ENCODE measurements around the gene ITPRIPL2.

ITPRIPL2 gene

DNA sequence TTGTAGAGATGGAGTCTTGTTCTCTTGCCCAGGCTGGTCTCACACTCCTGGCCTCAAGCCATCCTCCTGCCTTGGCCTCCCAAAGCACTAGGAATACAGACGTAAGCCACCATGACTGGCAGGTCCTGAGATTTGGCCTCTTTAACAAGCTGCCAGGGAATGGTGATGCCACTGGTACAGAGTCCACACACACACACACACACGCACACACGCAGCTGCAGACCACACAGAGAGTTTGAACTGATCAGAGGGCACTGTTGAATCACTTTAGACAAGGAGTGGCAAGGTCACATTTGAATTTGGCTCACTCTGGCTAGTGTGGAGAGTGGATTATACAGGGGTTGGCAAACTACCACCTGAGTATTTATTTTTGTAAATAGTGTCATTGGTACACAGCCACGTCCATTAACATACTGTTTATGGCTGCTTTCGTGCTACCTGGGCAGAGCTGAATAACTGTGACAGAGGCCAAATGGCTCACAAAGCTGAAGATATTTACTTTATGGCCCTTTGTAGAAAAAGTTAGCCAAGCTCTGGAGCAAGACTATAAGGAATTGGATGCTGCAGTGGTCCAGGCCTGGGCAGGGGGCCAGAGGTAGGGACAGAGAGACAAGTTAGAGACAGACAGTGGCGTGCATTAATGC lies 9.9 kb downstream of the ITPRIPL2 start:
- DNase-seq, result no peak

DNA sequence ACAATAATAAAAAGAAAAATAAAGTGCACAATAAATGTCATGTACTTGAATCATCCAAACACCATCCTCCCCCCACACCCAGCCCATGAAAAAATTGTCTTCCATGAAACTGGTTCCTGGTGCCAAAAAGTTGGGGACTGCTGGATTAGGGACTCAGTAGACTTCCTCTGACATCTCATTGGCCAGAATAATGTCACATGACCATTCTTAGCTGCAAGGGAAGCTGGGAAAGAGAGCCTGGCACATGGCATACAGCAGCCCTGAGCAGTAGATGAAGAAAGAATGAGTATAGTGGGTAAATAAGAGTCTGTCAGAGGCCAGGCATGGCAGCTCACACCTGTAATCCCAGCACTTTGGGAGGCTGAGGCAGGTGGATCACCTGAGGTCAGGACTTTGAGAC lies 12.5 kb downstream of the ITPRIPL2 start:
- no peak for DNase-seq

DNA sequence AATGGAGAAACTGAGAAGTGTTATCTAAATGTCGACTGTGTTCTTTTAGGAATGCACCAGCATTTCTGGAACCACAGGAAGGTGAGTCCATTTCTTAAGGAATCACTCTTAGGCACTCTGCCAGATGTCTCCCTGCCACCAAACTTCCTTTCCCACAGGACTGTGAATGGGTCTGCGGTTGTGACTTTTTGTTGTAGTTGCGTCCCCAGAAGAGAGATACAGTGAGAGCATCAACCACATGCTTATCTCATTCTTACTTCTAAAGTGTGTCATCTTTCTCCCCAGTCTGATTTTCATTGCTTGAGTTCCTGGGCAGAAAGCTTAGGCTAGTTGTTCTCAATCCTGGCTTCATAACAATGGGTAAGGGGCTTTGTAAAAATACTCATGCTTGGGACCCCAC lies 13.4 kb downstream of the ITPRIPL2 start:
- no peak for DNase-seq

DNA sequence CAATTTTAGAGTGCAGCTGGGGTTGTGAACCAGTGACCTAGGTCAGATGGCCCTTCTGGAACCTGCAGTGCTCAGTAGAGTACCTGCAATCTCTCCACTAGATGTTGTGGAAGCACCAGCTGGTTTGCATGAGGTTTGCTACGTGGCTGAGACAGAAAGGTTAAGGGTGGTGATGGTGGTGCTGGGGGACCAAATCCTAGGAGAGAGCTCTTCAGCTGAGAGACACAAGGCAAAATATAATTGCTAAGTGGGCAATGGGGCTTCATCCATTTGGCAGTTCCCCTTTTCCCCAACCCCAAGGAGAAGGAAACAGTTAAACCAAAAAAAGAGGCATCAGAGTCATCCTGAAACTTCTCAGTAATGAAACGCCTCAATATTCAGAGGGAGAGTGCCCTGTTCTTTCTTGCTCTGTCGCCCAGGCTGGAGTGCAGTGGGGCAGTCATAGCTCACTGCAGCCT lies 13.9 kb downstream of the ITPRIPL2 start:
- peak; percentile 17 for DNase-seq

DNA sequence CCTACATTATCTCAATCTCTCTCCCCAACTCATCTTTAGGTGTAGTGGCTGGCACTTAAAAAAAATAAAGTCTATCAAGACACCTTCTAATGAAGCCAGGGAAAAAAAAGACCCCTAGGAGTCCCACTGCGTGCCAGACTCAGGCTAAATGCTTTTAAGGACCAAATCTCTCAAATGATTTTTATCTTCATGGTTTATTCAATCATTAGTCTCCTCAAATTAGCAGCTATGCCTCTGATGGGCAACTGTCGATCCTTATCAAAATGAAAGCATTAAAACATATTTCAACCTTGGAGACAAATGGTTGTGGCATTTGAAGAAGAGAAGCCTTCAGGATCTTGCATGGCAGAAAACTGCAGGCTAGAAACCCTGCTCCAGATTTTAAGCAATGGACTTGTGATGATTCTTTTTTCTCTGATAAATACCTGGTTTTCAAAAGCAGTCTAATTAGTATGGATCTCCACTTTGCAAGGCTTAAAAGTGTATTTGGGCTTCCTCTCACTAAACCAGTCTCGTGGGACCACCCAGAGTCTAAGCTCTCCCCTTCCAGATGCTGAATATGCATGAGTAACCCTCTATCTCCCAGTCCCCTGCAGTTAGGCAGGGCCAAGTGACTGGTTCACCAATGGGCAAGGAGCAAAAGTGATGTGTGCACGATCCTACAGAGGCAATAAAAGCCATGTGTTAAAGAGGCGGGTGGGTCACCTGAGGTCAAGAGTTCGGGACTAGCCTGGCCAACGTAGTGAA lies 14.9 kb downstream of the ITPRIPL2 start:
- DNase-seq, result no peak

DNA sequence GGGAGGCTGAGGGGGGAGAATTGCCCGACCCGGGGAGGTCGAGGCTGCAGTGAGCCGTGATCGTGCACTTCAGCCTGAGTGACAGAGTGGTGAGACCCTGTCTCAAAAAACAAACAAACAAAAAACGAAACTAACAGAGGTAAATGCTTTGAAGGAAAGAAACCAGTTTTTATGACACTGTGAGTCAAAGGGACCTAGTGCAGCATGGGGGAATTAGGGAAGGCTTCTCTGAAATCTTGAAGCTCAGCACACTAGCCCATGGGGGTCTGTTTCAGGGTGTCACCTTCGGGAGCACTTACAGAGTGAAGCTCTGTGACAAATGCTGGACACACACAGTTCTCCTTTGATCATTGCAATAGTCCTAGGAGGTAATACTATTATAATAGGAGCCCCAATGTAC lies 16.6 kb downstream of the ITPRIPL2 start:
- DNase-seq, result no peak

DNA sequence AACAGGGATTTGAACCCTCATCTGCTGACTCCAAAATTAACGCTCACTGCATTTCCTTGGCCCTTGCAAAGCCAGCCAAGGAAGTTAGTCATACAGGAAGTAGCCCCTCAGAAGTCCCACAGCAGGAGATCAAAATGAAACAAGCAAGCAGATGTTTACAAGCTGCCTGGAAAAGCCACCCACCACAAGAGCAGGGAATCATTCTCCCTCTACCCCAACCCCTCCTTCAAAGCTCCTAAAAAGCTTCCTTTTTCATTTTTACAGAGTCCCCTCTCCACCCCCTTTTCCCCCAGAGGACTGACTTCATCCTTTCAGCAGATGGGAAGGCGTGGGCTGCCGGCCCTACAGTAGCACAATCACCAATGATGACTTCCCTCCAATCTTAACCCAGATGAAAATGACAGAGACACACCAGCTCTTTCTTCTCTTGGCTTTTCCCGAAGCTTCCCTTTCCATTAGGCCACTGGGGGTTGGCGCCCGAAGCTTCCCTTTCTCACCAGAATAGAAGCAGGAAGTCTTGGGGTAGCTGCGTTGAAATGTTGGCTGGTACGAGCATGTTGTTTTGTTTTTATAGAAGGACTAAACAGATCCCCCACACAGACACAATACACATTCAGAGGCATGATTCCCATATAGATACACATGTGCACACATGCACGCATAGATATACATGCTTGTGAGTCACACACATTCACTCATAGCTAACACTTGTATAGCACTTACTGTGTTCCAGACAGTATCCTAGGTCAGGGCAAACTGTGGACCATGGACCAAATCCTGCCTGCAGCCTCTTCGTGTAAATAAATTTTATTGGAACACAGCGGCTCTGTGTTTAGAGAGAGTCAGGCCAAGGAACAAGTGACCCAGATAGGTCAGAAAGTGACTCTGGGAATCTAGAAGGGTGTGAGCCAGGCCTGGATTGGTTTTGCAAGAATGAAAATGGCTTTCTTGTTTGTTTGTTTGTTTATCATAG lies 17.4 kb downstream of the ITPRIPL2 start:
- DNase-seq, result peak; percentile 28

DNA sequence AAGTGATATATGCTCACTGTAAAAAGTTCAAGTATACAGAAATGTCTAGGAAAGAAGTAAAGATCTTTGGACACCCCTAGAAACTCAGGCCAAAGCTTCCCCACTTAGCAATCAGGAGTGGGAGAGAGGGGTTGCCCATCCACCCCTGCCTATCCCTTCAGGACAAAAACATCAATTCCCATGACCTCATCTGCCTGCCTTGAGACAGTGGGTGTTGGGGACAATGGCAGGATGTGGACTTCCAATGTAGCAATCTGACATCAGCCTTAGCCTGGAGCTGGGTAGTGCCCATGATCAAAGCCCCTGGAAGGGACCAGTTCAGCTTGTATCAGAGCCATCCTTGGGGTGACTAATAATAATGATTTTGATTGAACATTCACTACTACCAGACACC lies 18.1 kb downstream of the ITPRIPL2 start:
- no peak for DNase-seq

DNA sequence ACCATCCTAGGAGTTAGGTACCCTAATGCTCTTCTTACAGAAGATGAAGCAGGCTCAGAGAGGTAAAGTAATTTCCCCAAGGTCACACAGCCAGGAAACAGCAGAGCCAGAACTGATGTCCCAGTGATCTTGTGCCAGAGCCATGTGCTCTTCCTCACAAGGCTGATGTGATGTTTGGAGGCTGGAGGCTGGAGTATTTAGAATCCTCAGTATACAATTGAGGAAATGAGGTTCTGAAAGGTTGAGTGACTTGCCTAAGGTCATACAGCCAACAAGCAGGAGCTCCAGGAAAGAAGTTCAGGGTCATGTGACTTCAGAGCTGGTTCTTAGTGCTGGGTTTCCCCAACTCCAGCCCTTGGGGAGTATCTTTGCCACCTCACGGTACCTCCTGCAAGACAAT lies 18.5 kb downstream of the ITPRIPL2 start:
- no peak for DNase-seq

DNA sequence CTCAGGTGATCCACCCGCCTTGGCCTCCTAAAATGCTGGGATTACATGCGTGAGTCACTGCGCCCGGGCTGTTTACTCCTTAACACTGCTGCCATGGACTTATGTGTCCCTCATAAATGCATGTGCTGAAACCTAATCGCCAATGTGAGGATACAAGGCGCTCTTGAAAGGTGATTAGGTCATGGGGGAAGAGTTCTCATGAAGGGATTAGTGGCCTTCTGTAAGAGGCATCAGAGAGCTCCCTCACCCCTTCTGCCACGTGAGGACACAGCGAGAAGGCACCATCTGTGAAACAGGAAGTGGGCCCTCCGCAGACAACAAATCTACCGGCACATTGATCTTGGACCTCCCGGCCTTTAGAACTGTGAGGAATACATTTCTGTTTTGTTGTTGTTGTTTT lies 19.1 kb downstream of the ITPRIPL2 start:
- no peak for DNase-seq

DNA sequence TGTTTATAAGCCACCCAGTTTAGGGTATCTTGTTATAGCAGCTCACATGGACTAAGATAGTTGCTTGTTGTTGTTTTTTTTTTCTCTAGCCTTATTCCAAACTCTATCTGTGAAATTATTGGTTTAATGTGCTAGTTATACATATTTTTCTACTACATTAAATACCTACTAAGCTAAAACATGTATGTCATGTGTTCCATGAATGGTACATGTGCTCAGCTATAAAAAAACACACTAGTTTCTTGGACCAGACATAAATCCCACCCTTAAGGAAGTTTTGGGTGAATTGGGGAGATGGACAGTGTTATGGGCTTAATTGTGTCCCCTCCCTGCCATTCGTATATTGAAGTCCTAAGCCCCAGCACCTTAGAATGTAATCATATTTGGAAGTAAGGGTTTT lies 19.8 kb downstream of the ITPRIPL2 start:
- no peak for DNase-seq

DNA sequence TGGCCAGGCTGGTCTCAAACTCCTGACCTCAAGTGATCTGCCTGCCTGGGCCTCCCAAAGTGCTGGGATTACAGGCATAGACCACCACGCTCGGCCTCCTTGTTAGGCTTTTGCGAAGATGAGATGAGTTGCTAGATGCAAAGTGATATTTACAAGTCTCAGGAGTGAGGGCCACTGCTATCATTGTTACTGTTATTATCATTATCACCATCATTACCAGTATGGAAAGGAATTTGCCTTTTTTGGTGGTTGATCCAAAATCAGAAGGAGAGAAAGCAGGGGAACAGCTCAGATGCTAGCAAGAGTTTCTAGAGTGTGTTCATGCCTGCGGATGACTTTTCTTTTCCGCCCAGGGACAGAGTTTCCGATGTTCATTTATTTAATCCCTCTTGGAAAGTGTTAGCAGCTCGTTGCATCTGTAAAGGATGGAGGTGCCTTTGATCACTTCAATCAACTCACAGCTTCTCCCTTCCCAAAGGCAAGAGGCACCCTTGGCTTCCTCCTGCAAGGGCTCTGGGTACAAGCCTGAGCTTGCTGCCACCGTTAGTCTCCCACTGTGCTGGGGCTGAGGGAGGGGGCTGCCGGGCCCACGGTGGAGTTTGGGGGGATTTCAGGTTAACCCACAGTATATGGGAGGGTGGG lies 21.6 kb downstream of the ITPRIPL2 start:
- DNase-seq, result no peak

DNA sequence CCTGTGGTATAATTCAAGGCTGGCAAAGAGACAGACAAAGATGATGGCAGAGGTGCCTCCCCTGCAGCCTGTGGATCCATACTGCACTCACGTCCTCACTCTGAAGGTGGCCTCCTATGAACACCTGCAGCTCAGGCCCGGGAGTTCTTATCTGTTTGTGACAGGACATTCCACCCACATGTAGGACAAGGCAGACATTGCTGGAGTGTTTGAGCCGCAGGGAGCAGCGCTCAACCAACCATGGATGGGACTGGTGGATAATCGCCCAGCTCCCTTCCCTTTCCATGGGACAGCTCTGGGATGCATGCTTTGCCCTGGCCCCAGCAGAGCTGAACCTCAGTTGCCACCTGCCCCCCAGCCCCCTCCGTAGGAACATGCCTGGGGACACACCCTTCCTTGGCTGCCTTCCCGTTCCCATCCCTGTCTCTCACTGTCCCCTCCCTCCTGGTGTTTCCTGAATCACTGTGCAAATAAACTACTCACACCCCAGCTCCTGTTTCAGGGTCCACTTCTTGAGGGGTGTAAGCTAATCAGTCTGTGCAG lies 22.2 kb downstream of the ITPRIPL2 start:
- no peak for DNase-seq

DNA sequence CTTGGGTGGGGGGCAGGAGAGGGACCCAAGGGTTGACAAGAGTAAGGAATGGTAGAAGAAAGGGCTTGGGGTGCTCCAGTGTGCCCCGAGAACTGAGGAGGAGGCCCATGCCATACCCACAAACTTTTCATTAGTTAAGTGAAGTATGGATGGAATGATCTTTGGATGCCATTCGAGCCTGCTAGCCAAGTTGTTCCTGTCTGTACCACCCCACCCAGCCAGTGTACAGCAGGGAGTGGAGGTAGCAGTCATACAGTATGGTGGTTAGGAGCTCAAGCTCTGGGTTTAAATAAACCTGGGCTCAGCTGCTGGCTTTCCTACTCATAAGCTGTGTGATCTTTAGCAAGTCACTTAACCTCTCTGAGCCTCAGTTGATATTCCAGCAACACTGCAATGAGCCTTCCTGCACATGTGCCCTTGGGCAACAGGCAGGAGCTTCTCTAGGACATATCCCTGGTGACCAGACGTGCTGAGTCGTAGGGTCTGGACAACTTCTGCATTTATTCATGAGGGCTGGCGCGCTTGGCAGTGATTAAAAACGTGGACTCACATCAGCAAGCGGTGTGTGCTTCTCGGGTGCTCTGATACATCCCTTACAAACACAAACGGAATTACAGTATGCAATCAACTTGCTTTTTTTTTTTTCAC lies 22.9 kb downstream of the ITPRIPL2 start:
- peak; percentile 25 for DNase-seq

DNA sequence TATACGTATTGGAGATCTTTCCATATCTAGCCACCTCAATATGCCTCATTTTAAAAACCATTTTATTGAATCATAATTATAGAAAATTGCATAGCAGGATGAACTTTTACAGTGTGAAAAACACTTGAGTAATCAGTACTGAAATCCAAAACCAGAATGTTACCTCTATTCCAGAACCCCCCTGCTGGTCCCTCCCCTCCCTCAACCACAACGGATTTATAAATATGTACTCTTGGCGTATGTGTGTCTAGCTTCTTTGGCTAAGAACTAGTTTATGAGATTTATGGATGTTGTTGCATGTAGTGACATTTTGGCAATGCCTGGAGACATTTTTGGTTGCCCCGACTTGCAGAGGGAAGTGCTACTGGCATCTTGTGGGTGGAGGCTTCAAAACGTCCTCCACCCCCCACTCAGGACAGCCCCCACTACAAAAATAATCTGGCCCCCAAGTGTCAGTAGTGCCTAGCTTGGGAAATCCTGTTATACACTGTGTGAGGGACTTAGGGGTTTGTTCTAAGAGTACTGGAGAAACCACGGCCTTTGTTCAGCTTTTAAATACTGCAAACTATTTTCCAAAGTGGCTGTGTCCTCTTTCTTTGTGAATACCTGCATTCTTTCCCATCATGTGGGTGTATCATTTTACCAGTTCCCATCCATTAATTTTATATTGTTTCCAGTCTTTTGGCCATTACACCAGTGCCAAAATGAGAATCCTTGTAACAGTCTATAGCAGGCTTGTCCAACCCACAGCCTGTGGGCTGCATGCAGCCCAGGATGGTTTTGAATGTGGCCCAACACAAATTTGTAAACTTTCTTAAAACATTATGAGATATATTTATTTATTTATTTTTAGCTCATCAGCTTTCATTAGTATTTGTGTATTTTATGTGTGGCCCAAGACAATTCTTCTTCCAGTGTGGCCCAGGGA lies 23.7 kb downstream of the ITPRIPL2 start:
- DNase-seq, result no peak

DNA sequence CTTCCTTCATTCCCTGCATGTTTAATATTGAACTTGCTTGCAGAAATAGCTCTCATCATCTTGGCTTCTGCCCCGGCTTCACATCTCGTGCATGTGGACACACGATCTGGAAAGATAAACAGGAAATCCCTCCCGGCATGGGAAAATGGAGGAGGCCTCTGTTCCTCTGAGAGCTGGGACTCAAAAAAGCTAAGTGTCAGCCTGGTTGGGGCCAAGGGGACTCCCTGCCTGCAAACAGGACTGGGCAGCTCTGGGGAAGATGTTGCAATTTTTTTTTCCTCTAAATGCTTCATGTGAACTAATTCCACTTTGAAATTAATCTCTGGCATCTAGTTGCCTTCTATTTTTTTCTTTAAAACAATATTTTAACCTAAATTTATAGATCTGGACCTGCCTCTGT lies 24.8 kb downstream of the ITPRIPL2 start:
- DNase-seq, result no peak

DNA sequence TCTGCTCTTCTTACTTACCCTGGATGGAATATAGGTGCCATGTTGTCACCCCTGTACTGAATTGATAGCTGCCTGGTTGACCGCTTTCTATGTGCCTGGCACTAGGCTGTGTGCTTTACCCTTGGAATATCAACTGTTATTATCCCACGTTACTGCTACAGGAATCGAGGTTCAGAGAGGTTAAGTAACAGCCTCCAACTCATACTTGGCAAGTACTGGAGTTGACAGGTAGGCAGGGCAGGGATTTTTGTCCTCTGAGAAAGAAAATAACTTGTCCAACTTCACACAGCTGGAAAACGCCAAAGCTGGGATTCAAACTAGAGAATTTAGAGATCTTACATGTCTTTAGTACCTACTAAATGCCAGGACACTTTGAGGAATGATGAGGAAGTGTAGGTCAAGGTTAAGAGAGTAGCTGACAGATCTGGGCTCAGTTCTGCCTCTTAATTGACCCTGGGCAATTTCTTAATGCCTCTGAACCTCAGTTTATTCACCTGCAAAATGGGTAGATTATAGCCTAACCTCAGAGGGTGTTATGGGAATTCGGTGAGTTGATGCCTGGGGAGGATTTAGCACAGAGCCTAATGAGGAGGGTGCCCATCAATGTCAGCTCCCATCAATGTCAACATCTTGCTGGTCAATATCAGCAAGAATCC lies 25.8 kb downstream of the ITPRIPL2 start:
- DNase-seq, result no peak

DNA sequence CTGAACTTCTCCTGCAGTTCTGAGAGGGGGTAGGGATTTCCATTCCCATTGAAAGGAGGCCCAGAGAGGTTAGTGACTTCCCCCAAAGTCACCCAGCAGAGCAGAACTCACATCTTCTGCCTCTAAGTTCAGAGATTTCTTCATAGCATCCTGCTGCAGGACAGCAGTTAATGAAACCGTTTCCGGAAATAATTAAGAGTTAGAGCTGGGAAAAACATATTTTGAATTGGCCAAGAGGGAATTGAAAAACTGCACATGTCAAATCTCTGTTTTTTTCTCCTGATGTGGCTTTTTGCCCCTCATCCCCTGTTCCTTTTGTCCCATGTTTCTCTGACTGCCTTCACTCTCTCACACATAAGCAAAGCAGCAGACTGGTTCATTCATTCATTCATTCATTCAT lies 26.6 kb downstream of the ITPRIPL2 start:
- no peak for DNase-seq

DNA sequence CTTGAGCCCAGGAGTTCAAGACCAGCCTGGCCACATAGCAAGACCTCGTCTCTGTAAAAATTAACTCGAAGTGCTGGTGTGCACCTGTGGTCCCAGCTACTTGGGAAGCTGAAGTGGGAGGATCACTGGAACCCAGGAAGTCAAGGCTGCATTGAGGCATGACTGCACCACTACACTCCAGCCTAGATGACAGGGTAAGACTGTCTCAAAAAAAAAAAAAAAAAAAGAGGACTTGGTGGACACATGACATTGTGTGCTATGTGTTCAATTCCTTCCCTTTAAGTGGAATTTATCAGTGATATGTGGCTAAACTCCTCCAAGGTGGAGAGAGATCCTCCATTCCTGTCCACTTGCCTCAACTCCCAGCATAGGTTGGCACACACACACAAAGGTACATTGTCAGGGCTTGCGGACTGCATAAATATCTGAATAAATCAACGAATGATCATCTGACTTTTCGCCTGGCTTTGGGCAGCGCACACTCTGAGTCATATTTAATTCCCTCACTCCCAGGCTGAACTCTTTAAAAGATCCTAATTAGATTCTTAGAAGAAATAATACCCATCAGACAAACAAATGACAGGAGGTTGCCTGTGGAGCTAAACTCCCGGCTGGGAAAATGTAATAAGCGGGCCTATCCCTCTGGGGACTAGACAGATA lies 29.3 kb downstream of the ITPRIPL2 start:
- DNase-seq, result no peak

DNA sequence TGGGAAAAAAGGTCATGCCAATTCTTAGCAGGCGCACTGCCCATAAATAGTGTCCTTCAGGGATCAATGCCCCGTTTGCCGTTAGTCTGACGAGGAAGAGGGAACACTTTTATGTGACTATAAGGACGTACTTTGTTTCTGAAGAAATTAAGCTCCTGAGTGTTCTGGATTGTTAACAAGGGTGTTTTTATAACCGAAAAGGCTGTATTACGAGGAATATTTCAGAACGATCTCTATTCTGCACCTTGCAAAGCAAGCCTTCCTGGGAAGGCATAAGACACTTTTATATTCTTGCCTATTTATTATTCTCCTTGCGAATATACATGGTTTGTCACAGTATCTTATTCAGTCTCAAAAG lies 29.8 kb downstream of the ITPRIPL2 start:
- DNase-seq, result no peak

Measured in midbrain (tissue), 1 donor.